ENCODE results near the gene MEF2D.
A peak's percentile ranks its signal among the peaks of the same experiment; 100 is the strongest.

The MEF2D gene

DNA sequence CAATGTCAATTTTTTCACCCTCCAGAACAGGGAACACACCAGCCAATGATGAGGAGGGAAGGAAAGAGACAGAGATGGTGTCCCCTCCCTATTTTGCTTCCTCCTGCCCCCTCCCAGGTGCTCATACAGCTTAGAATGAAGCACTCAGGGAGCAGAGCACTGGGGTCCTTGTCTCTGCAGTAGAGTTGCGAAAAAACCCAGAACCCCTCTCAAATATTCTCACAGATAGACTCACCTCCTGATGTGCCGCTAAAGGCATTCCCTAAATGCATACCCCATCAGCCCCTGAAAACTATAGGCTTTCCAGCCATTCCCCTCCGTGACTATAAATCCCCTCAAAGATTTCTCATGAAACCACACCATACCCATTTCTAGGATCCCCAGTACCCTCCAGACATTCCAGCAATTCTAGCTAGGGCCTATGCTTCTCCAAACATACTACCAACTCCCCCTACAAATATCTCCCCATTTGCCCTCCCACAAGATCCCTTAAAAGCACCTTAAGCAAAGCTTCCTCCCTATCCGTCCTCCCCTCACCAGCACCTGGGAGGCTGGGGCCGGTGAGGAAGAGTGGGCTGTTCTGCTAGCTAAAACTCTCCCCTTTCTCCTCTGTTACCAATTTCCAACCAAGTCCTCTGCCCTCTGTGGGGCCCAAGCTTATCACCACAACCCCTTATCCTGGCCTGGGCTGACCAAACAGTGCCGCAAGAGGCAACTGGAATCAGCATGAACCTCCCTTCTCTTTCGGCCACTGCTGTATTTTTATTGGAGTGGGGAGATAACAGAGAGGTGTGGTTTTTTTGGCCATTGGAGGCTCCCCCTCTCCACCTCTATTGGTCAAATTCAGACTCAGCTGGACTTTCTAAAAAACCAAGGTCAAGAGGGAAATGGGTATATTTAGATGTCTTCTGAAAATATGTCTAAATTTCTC lies 76.9 kb downstream of the MEF2D start:
- no peak for DNase-seq

DNA sequence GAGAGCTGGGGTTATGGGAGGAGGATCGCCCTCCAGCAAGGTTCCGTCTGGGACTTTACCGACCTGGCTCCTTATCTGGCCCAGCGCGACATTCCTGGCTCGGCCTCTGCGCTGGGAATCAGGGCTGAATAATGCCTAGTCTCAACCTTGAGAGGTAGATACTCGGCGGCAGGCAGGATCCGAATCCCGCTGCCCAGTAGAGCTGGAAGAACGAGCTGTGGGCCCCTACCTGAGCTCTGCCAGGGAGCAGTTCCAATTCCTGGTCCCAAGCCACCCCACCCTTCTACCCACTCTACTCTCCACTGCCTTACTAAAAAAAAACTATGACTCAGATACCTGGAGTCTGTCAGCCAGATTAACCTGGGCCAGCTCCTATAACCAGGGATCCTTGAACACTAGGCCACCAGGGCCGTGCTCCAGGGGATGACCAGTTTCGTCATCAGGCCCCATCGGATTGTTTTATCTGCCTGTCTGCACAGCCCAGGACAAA lies 77.9 kb downstream of the MEF2D start:
- no peak for DNase-seq

DNA sequence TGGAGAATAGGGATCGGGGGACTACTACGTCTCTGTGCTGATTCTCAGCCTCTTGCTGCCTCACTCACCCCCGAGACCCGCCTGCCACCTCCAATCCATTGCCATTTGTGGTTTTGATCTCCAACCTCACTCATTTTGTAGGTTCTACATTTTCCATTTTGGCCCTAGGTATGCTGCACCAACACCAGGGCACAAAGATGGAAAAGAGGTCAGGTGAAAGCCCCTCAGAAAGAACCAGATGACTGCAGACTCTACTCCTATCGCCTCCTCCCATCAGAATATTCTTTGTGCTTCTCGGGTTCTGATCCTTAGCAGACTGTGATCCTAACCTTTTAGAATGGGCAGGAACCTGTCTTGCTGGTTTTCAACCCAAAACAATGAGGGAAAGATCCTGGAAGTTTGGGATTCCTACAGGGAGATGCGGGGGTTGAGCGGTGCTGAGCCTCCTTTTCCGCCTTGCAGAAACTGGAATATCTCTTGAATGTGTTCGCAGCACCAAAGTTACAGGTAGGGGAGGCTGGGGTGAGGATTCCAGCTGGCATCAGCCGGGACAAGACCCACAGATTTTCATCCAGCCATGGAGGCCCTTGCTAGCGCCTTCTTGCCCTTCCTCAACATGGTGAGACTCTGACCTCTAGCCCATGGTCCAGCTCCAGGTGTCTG lies 78.5 kb downstream of the MEF2D start:
- no peak for DNase-seq

DNA sequence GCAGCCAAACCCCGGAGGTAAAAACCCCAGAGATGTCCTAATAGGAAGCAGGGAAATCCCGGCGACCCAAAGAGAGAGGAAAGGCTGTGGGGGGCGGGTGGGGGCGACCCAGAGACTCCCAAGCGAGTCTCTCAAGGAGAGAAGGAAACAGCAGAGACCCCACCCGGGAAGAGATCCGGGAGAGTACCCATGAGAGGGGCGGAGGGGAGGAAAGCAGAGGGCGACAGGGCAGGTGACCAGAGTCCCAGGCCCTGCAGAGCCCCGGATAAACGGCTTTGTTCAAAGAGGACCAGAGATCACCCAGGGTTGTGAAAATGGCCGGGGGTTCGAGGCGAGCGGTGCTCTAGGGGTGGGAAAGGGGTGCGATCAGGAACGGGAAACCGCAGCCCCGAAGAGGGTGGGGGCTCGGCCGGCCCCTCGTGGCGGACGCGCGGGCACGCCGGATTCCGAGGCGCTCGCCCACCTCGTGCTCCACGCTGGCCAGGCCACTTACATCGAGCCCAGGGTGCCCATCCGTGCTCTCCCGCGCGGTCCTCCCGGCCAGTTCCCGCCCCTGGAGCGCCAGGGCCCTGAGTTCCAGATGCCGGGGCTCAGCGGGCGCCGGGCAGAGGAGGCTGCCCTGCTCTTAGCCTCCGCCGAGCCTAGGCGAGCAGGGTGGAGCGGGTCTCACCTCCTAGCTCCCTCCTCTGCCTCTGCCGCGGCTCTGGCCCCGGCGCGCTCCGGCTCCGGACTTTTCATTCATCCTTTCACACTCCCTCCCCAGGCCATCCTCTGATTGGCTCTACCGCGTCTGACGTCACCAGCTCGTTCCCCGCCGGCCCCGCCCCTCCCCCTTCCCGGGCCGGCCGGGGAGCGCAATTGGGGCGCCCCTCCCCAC lies 79.3 kb downstream of the MEF2D start:
- peak; percentile 81 for DNase-seq

DNA sequence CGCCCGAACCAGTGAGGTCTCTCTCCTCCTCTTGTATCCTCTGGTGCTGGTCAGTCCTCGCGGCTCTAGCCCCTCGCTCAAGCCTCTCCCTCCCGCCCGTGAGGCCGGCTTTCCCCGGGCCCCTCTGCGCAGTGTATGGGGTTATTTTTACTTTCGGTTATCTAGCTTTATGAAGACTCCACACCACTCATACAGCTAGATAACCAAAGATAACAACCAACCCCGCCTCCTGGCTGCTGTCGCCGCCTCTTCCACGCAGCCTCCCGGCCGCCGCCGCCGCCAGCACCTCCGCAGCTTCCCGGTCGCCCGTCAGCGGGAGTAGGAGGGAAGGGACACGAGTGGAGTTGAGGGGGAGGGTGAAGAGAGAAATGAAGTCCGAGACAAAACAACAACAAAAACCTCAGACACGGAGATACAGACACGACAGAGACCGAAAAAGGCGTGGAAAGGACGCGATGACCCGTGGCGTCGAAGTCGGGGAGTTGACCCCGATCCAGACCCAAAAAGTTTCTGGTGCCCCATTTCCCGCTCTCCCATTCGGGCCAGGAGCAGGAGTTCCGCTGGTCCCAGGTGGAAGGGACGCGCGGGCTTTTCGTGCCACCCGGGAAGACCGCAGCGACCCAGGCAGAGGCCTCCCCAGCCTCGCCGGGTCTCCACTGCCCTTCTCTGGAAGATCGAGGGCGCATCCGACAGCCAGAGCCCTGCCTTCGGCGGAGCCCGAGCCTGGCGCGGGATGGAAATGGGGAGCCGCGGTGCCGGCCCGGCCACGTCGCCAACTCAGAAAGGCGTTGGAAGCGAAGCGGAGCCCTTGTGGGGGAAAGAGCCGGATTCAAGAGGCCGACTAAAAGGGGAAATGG lies 80.1 kb downstream of the MEF2D start:
- DNase-seq, result no peak

DNA sequence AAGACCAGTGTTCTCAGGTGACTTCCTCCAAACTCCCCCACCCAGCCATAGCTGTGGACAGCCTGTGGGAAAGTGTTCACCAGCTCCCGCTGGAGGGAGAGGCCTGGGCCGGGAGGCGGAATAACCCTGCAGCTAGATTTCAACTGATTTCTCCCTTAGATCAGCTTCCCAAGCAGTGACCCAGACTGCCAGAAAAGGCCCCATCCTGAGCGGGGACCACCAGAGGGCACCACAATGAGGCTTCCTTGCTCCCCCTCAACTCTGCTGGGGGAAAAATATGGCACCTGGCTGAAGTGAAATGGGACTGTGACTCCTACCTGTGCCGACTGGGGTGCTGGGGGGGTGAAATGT lies 80.7 kb downstream of the MEF2D start:
- no peak for DNase-seq

DNA sequence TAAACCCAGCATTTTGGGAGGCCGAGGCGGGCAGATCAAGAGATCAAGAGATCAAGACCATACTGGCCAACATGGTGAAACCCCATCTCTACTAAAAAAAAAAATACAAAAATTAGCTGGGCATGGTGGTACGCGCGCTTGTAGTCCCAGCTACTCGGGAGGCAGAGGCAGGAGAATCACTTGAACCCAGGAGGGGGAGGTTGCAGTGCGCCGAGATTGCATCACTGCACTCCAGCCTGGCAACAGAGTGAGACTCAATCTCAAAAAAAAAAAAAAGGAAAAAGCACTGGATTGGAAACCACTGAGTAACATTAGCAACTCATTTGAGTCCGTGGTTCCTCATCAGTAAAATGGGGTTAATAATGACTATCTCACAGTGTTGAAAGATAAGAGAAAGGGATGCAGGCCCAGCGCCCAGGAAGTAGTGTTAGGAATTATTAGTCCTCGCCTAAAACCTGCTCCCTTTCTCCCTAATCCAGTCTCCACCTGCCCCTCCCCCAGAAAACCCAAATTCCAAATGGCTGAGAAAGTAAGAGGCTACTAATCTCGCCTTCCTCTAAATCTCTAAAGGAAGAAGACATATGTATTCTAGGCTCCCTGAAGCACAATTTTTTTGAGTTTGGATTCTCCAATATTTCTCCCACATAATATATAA lies 82.0 kb downstream of the MEF2D start:
- no peak for DNase-seq

DNA sequence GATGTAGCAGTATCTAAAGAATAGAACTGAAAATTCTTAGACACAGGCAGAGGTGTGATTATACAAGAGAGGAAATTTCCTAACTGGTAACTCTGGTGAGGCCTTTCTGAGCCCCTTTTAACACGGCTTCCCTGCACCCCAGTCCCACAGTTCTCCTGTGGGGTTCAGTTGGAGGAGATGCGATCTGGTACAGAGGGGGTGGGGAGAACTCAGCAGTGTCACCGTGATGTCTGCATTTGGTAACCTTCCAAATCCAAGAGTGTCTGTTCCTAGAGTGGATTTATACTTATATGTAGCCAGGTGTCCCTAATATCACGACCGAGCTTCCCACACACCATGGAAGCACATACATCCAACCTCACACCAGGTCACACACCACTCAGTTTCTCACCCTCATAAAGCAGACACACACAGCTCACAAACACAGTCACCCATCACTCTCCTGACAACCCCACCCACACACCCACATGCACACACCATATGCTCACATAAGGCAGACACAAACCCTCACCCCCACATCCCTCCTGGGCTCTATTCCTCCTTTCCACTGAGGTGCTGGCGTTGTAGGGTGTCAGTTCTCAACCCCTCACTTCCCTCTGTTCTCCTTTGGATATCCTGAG lies 83.1 kb downstream of the MEF2D start:
- no peak for DNase-seq

DNA sequence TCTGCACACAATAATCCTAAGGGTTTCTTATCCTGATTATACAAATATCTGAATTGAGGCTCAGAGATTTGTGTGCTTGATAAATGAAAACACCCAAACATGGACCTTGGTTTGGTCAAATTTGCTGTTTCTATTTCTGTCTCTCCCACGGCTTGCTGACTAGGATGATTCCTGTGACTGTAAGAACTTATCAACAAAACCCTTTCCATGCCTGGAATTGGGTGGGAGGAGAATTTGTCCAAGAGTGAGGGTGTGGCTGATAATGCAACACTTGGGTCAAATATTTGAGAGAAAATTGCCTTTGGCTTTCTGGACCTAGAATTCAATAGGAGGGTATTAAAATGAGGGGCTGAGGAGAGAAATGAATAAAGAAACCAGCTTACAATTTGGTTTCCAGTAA lies 83.6 kb downstream of the MEF2D start:
- DNase-seq, result no peak

DNA sequence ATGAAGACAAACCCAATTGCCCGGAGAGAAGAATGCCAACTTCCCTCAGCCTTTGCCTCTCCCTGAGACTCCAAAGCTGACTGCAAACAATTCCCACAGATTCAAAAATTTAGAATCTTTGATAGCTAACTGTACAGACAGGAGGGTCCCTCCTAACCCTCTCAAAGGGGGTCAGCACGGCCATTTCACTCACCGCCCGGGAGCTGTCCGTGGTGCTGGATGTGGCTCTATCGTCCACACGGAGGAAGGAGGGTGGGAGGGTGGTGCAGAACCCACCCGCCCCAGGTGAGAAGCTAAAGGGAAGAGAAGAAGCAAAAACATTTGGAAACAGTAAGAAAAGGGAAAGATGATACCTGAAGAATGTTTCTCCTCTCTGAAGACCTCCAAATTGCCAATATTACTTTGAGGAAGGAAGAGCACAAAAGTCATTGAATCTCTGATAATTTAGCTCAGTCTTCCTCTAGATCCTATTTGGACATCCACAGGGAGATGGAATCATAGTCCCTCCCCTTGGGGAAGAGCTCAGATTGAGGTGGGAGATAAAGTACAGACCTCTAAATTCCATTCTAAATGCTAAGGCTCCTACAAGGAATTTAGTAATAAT lies 86.0 kb downstream of the MEF2D start:
- DNase-seq, result peak; percentile 59
